H1 (cell line): Measurements from ENCODE around the gene WRAP53. TPM values are rescaled to one million over a fixed set of nuclear protein-coding genes. Genes with fewer than 3 reads are reported as not detected.

Experiments used
- CTCF ChIA-PET: fragments of 300-600 bp; sonication (Branson Sonifier 250); formaldehyde crosslinking; loops from one replicate; lab custom pipeline; 2021; ENCODE audit not compliant: partially characterized antibody; lab: Charles Lee
- POLR2A ChIA-PET: fragments of 300-600 bp; sonication (Branson Sonifier 250); formaldehyde crosslinking; loops from one replicate; lab custom pipeline; 2021; ENCODE audit warnings: inconsistent platforms; ENCODE audit not compliant: partially characterized antibody; lab: Charles Lee
- DNase-seq, 2 experiments: peaks; one replicate each; pipeline versions ENCODE4 v3.0.0 to v3.0.0-alpha.2; 2010 to 2022; ENCODE audit warnings: low spot score in 2 of 2, low read depth in 1 of 2, mixed read lengths in 1 of 2
- FAIRE-seq: peaks from 2 replicates; lab custom pipeline; 2011; peaks lifted over from hg19 to GRCh38; lab: Jason Lieb, UNC
- H2AFZ ChIP-seq: 2 replicates; pipeline ENCODE4 v1.8.1; 2012; ENCODE audit warnings: low read length, inconsistent platforms
- H2AK5ac ChIP-seq: 2 replicates; pipeline ENCODE4 v1.6.1; 2013; ENCODE audit warnings: low read depth, low read length
- H2BK120ac ChIP-seq: replicated peaks from 2 replicates; pipeline ENCODE3; 2013; ENCODE audit warnings: low read depth, low read length, inconsistent platforms
- H2BK12ac ChIP-seq: 2 replicates; pipeline ENCODE4 v1.6.1; 2013; ENCODE audit warnings: low read depth, low read length
- H2BK15ac ChIP-seq: 2 replicates; pipeline ENCODE4 v1.6.1; 2013; ENCODE audit warnings: low read length
- H2BK20ac ChIP-seq: 2 replicates; pipeline ENCODE4 v1.6.1; 2013; ENCODE audit warnings: low read length
- H2BK5ac ChIP-seq: 2 replicates; pipeline ENCODE4 v1.6.1; 2013; ENCODE audit warnings: low read depth, low read length
- H3K14ac ChIP-seq: 2 replicates; pipeline ENCODE4 v1.6.1; 2013; ENCODE audit warnings: inconsistent platforms; ENCODE audit not compliant: insufficient read length
- H3K18ac ChIP-seq: 2 replicates; pipeline ENCODE4 v1.6.1; 2013; ENCODE audit warnings: low read length; ENCODE audit errors: extremely low read depth
- H3K23ac ChIP-seq: 2 replicates; pipeline ENCODE4 v1.6.1; 2013; ENCODE audit warnings: inconsistent platforms; ENCODE audit not compliant: insufficient read length
- H3K23me2 ChIP-seq: 2 replicates; pipeline ENCODE4 v1.6.1; 2013; ENCODE audit warnings: low read depth, low read length
- H3K27ac ChIP-seq: 2 replicates; pipeline ENCODE4 v1.6.1; 2011; ENCODE audit warnings: low read depth, low read length, inconsistent platforms
- H3K27me3 ChIP-seq, 4 experiments: replicated peaks in 1 of 4; 1 replicate in 1 of 4; 2 replicates in 3 of 4; pipeline versions ENCODE4 v1.6.1 to v1.8.1; 2011 to 2013; ENCODE audit warnings: low read length in 3 of 4, mild to moderate bottlenecking in 3 of 4, inconsistent platforms in 2 of 4, mixed read lengths in 2 of 4, moderate library complexity in 1 of 4; ENCODE audit not compliant: control insufficient read depth in 3 of 4, insufficient read depth in 3 of 4; ENCODE audit errors: extremely low read depth in 1 of 4
- H3K36me3 ChIP-seq, 4 experiments: 2 replicates each; pipeline versions ENCODE4 v1.6.1 to v1.8.1; 2011 to 2013; ENCODE audit warnings: mild to moderate bottlenecking in 4 of 4, low read length in 3 of 4, moderate library complexity in 2 of 4, control low read depth in 1 of 4, inconsistent platforms in 1 of 4; ENCODE audit not compliant: insufficient read depth in 4 of 4, control insufficient read depth in 2 of 4
- H3K4ac ChIP-seq: replicated peaks from 2 replicates; pipeline ENCODE3; 2013; ENCODE audit warnings: low read length, low read depth, mixed read lengths, inconsistent platforms; ENCODE audit not compliant: insufficient read length
- H3K4me1 ChIP-seq, 4 experiments: replicated peaks in 1 of 4; 1 replicate in 1 of 4; 2 replicates in 3 of 4; pipeline versions ENCODE4 v1.6.1 to v1.8.1; 2011 to 2013; ENCODE audit warnings: low read length in 3 of 4, inconsistent platforms in 2 of 4, mixed read lengths in 1 of 4; ENCODE audit not compliant: insufficient read depth in 4 of 4, control insufficient read depth in 3 of 4
- H3K4me2 ChIP-seq, 2 experiments: 2 replicates each; pipeline versions ENCODE4 v1.6.1 to v1.8.1; 2011 to 2013; ENCODE audit warnings: low read depth in 2 of 2, low read length in 2 of 2, control low read depth in 1 of 2, inconsistent platforms in 1 of 2, mild to moderate bottlenecking in 1 of 2; ENCODE audit not compliant: insufficient read depth in 1 of 2
- H3K4me3 ChIP-seq, 4 experiments: fragments of 200-600, 300-600 bp in 1 of 4; sonication (generic), shearing (Covaris generic), sonication (Bioruptor Twin) in 1 of 4; 2 replicates each; pipeline versions ENCODE4 v1.5.1 to v1.8.1; 2011 to 2016; ENCODE audit warnings: low read length in 4 of 4, low read depth in 3 of 4, control low read depth in 2 of 4, inconsistent platforms in 2 of 4, mild to moderate bottlenecking in 2 of 4, mixed read lengths in 1 of 4, moderate library complexity in 1 of 4; ENCODE audit not compliant: insufficient read depth in 2 of 4; ENCODE audit errors: extremely low read depth in 1 of 4
- H3K56ac ChIP-seq: replicated peaks from 2 replicates; pipeline ENCODE3; 2013; ENCODE audit warnings: low read depth, mild to moderate bottlenecking, mixed read lengths, low read length, inconsistent platforms; ENCODE audit not compliant: insufficient read length
- H3K79me1 ChIP-seq: 2 replicates; pipeline ENCODE4 v1.6.1; 2013; ENCODE audit warnings: low read depth, low read length, control low read depth
- H3K79me2 ChIP-seq, 2 experiments: 2 replicates each; pipeline versions ENCODE4 v1.6.1 to v1.8.1; 2012 to 2013; ENCODE audit warnings: low read length in 2 of 2, mild to moderate bottlenecking in 2 of 2, inconsistent platforms in 1 of 2; ENCODE audit not compliant: insufficient read depth in 2 of 2, control insufficient read depth in 1 of 2
- H3K9ac ChIP-seq, 4 experiments: replicated peaks in 1 of 4; 1 replicate in 1 of 4; 2 replicates in 3 of 4; pipeline versions ENCODE4 v1.6.1 to v1.8.1; 2011 to 2013; ENCODE audit warnings: low read depth in 3 of 4, low read length in 3 of 4, control low read depth in 2 of 4, mild to moderate bottlenecking in 2 of 4, moderate library complexity in 2 of 4, inconsistent platforms in 1 of 4; ENCODE audit errors: extremely low read depth in 1 of 4
- H3K9me3 ChIP-seq, 2 experiments: 2 replicates each; pipeline versions ENCODE4 v1.6.1 to v1.8.1; 2012 to 2013; ENCODE audit warnings: mild to moderate bottlenecking in 2 of 2, moderate library complexity in 2 of 2, control low read depth in 1 of 2, inconsistent platforms in 1 of 2, low read depth in 1 of 2, low read length in 1 of 2, mixed read lengths in 1 of 2; ENCODE audit not compliant: insufficient read depth in 2 of 2
- H4K20me1 ChIP-seq, 2 experiments: replicated peaks in 1 of 2; 2 replicates each; pipeline versions ENCODE3 to v1.8.1; 2011 to 2013; ENCODE audit warnings: inconsistent platforms in 2 of 2, low read length in 2 of 2, mild to moderate bottlenecking in 1 of 2; ENCODE audit not compliant: insufficient read depth in 2 of 2, control insufficient read depth in 1 of 2
- H4K5ac ChIP-seq: 2 replicates; pipeline ENCODE4 v1.6.1; 2013; ENCODE audit warnings: low read length, low read depth, mixed read lengths, inconsistent platforms; ENCODE audit not compliant: insufficient read length
- H4K8ac ChIP-seq: 2 replicates; pipeline ENCODE4 v1.8.0; 2013; ENCODE audit warnings: mild to moderate bottlenecking, moderate library complexity, low read length, inconsistent platforms; ENCODE audit not compliant: insufficient read depth; ENCODE audit errors: extremely low read depth
- H4K91ac ChIP-seq: replicated peaks from 2 replicates; pipeline ENCODE3; 2013; ENCODE audit warnings: low read length, mixed read lengths, inconsistent platforms; ENCODE audit not compliant: insufficient read length
- CREB1 ChIP-seq: IDR thresholded peaks from 2 replicates; pipeline ENCODE4 v1.6.1; 2012; ENCODE audit warnings: inconsistent platforms
- EGR1 ChIP-seq: IDR thresholded peaks from 2 replicates; pipeline ENCODE4 v1.6.1; 2011; ENCODE audit warnings: low read depth, low read length, borderline replicate concordance
- EP300 ChIP-seq, 2 experiments: IDR thresholded peaks; 1 replicate in 1 of 2; 2 replicates in 1 of 2; pipeline ENCODE4 v1.6.1; 2011 to 2012; ENCODE audit warnings: low read depth in 2 of 2, low read length in 2 of 2, mild to moderate bottlenecking in 2 of 2, borderline replicate concordance in 1 of 2, inconsistent platforms in 1 of 2, moderate library complexity in 1 of 2
- HDAC2 ChIP-seq, 2 experiments: fragments of 300-600 bp in 1 of 2; sonication (generic) in 1 of 2; IDR thresholded peaks; 2 replicates each; pipeline ENCODE4 v1.6.1; 2011 to 2012; ENCODE audit warnings: low read depth in 2 of 2, low read length in 2 of 2, mild to moderate bottlenecking in 2 of 2, moderate library complexity in 2 of 2, borderline replicate concordance in 1 of 2, inconsistent platforms in 1 of 2
- SP4 ChIP-seq: IDR thresholded peaks from 2 replicates; pipeline ENCODE4 v1.6.1; 2012; ENCODE audit warnings: low read length, inconsistent platforms
- TBP ChIP-seq: IDR thresholded peaks from 2 replicates; pipeline ENCODE4 v1.6.1; 2011; ENCODE audit warnings: low read depth, low read length, improper control_type of control experiment
- TEAD4 ChIP-seq: IDR thresholded peaks from 2 replicates; pipeline ENCODE4 v1.6.1; 2012; ENCODE audit warnings: low read depth, low read length, inconsistent platforms, mixed read lengths
- WGBS, 2 experiments: shearing (Covaris generic) in 1 of 2; methylation state at CpG; one replicate each; pipeline versions ENCODE4 v1.1.6 to v1.1.7; 2013 to 2015; ENCODE audit warnings: low lambda C conversion rate in 2 of 2, mixed read lengths in 2 of 2, inconsistent platforms in 1 of 2, low coverage in 1 of 2, missing lambda C conversion rate in 1 of 2; ENCODE audit not compliant: insufficient replicate concordance in 2 of 2, insufficient coverage in 1 of 2, insufficient read length in 1 of 2; ENCODE audit errors: extremely low coverage in 1 of 2, missing lambda C conversion rate in 1 of 2; 5-methylcytosine and 5-hydroxymethylcytosine counted together
- polyA plus RNA-seq, 7 experiments: library from polyadenylated mRNA; depleted of rRNA in 3 of 7; stranded (reverse) in 5 of 7; unstranded in 2 of 7; fragments of >200 nt in 5 of 7; fragments of 200-250 nt in 2 of 7; gene quantifications; 1 replicate in 5 of 7; 2 replicates in 1 of 7; 4 replicates in 1 of 7; pipeline versions ENCODE4 v1.2.1 to v1.2.3, GENCODE V29; 2011 to 2013; ENCODE audit warnings: missing spikeins in 2 of 7, mixed read lengths in 2 of 7
- total RNA-seq: library from RNA; stranded (reverse); fragmentation: NEBNext Ultra II Directional; extraction: Animal tissue kit (Norgen Biotek cat#: 25700); gene quantifications from 2 replicates; pipeline ENCODE4 v1.2.1, GENCODE V29; 2021
- TF ChIP-seq, protein P1 (sequence below): IDR thresholded peaks from 2 replicates; pipeline ENCODE4 v1.6.1; 2012; ENCODE audit warnings: inconsistent platforms
- TF ChIP-seq, protein P2 (sequence below): IDR thresholded peaks from 2 replicates; pipeline ENCODE4 v1.6.1; 2012; ENCODE audit warnings: inconsistent platforms

WRAP53 gene
- total and polyA plus RNA-seq, 2 of the 8 experiments (the other 6 are each of a cell fraction or from before 2014, with no cell fraction given) = 29.2 to 30.1 TPM

DNA sequence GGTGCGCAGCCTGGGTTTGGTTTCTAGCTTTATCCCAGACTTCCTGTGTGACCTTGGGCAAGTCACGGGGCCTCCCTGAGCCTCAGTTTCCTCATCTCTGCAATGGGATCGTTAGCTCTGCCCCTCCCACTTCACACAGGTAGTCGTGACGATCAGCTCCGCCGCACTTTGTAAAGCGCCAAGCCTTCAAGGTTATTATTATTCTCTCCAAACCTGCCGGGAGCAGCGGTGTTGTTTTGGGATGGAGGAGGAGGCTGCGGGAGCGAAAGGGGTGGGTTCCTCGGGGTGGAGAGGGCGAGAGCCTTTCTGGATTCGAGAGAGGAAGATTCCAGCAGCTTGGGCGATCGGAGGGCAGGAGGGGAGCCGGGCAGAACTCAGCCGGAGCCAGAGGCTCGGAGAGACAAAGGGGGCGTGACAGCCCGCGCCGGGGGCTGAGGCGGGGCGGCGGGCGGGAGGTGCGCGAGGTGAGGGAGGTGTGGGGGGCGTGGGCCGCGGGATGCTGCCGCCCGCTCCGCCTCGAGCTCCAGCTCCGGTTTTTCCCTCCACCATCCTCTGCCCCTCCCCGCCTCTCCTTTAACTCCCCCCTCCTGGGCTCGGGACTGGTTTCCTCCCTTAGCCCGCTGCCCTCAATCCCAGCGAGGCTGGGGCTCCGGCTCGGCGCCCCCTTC, 16.5 kb downstream of the WRAP53 start, which contains the start of gene EFNB3:
EFNB3 (plus strand) TSS at position 602 of the 668 bp plus-strand sequence. CDS start 397 bp downstream, outside the sequence.
- Histone ChIP-seq H3K4me1 (peaks cover 2 to 19% (median 16%) of the 10 kb centered on the region in 4 experiments), H3K56ac (no peak within 1 kb of the TSS), H3K9ac (peak within 1 kb of the TSS in 3 of 4 experiments; percentile 41 to 58 (median 42); a peak in 5 of 7 replicates), H2AFZ (no peak within 1 kb of the TSS), H3K79me2 (no peaks in the 10 kb centered on the region), H3K27ac (no peak within 1 kb of the TSS; the same call in 1 of the 2 replicates), H4K8ac (peak within 1 kb of the TSS; percentile 66), H3K79me1 (no peaks in the 10 kb centered on the region; the same call in 1 of the 2 replicates), H3K36me3 (peaks cover 0 to 5% (median 2%) of the 10 kb centered on the region in 4 experiments; a peak in 3 of 8 replicates), H2BK120ac (no peak within 1 kb of the TSS), H3K4me2 (peak within 1 kb of the TSS; percentile 82 to 90), H3K18ac (no peak within 1 kb of the TSS; the same call in 1 of the 2 replicates), H4K91ac (no peak within 1 kb of the TSS), H3K23me2 (peaks cover 19% of the 10 kb centered on the region; the same call in 1 of the 2 replicates), H3K14ac (no peak within 1 kb of the TSS), H4K20me1 (peaks cover 2 to 7% of the 10 kb centered on the region in 2 experiments), H3K27me3 (peaks cover 0 to 3% (median 1%) of the 10 kb centered on the region in 4 experiments; a peak in 2 of 7 replicates), H3K9me3 (no peaks in the 10 kb centered on the region), H2AK5ac (no peak within 1 kb of the TSS; the same call in 1 of the 2 replicates), H2BK12ac (0 out of 2 replicates have a peak within 1 kb of the TSS, but pooled peaks have one; percentile 60), H2BK5ac (peak within 1 kb of the TSS; percentile 16), H3K23ac (no peak within 1 kb of the TSS), H2BK20ac (no peak within 1 kb of the TSS), H4K5ac (peak within 1 kb of the TSS; percentile 29), H3K4ac (no peak within 1 kb of the TSS), H3K4me3 (peak within 1 kb of the TSS; percentile 56 to 86 (median 66)), H2BK15ac (no peak within 1 kb of the TSS)
- ChIA-PET CTCF (interaction anchor here (0.9 to 9.2 kb wide), 9 partner anchors 12 to 138 kb away, joined by 3 to 85 read pairs (median 5); partner anchors contain the start of genes DNAH2, SAT2, TP53 and WRAP53), POLR2A (interaction anchor here (0.6 to 11.4 kb wide), 14 partner anchors 9 to 227 kb away, joined by 3 to 186 read pairs (median 4); partner anchors contain the start of genes CNTROB, DNAH2, SAT2 and SOX15)
- 3% methylated on average over 14 of the region's 45 CpGs; no CpG with 5 or more reads in 1 of the 2 experiments for WGBS, 2 experiments
- DNase-seq (peak in 1 of 2 experiments; percentile 86), FAIRE-seq (no peak)
- TF ChIP-seq HDAC2 (IDR thresholded peaks at IDR 0.05; ENCODE audit: borderline replicate concordance in 1 of 2, low read depth in 2 of 2, low read length in 2 of 2) = peak in 1 of 2 experiments; percentile 96; a peak in 2 of 4 replicates
- TF ChIP-seq TEAD4 = peak; percentile 52; the same call in 1 of the 2 replicates
- TF ChIP-seq CREB1 = 0 out of 2 replicates have a peak, but pooled peaks have one; percentile 17
- TF ChIP-seq, protein P1, sequence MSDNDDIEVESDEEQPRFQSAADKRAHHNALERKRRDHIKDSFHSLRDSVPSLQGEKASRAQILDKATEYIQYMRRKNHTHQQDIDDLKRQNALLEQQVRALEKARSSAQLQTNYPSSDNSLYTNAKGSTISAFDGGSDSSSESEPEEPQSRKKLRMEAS = peak; percentile 56; the same call in 1 of the 2 replicates
- TF ChIP-seq, protein P2, sequence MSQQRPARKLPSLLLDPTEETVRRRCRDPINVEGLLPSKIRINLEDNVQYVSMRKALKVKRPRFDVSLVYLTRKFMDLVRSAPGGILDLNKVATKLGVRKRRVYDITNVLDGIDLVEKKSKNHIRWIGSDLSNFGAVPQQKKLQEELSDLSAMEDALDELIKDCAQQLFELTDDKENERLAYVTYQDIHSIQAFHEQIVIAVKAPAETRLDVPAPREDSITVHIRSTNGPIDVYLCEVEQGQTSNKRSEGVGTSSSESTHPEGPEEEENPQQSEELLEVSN = 0 out of 2 replicates have a peak, but pooled peaks have one; percentile 27
- no peak; a peak in 1 of 3 replicates for TF ChIP-seq EP300 (IDR thresholded peaks at IDR 0.05; ENCODE audit: borderline replicate concordance in 1 of 2, low read depth in 2 of 2, low read length in 2 of 2)
- peak; percentile 22; the same call in 1 of the 2 replicates for TF ChIP-seq EGR1
- TF ChIP-seq TBP = no peak
- peak; percentile 38; the same call in 1 of the 2 replicates for TF ChIP-seq SP4
